HepG2 (cell line): Measurements from ENCODE around the gene NKD1. TPM values are rescaled to one million over a fixed set of nuclear protein-coding genes. Genes with fewer than 3 reads are reported as not detected.

Experiments used
- ADNP ChIP-seq: sonication (generic); formaldehyde crosslinking; IDR thresholded peaks from 2 replicates; pipeline ENCODE4 v1.4.0; 2020; ENCODE audit warnings: missing genetic modification reagents
- ATF2 ChIP-seq: sonication (generic); formaldehyde crosslinking; IDR thresholded peaks from 2 replicates; pipeline ENCODE4 v1.4.0; 2020; ENCODE audit warnings: missing genetic modification reagents
- EHMT2 ChIP-seq: fragments of 200-600 bp; sonication (generic); IDR thresholded peaks from 2 replicates; pipeline ENCODE4 v1.7.0; 2017; ENCODE audit warnings: antibody characterized with exemption, low read depth, low read length, borderline replicate concordance
- FLYWCH1 ChIP-seq: sonication (generic); formaldehyde crosslinking; IDR thresholded peaks from 2 replicates; pipeline ENCODE4 v1.8.1; 2023; ENCODE audit warnings: mild to moderate bottlenecking, missing genetic modification reagents
- FOXJ3 ChIP-seq: sonication (generic); formaldehyde crosslinking; IDR thresholded peaks from 2 replicates; pipeline ENCODE4 v1.4.0; 2020; ENCODE audit warnings: missing genetic modification reagents, mild to moderate bottlenecking, borderline replicate concordance
- FOXM1 ChIP-seq: sonication (generic); formaldehyde crosslinking; IDR thresholded peaks from 2 replicates; pipeline ENCODE4 v1.5.0; 2020; ENCODE audit warnings: missing genetic modification reagents
- GLI4 ChIP-seq: sonication (generic); formaldehyde crosslinking; IDR thresholded peaks from 2 replicates; pipeline ENCODE4 v1.5.1; 2020; ENCODE audit warnings: missing genetic modification reagents, mild to moderate bottlenecking, moderate library complexity, borderline replicate concordance
- PHB2 ChIP-seq: fragments of 450-650 bp; IDR thresholded peaks from 2 replicates; pipeline ENCODE4 v1.6.1; 2018; ENCODE audit not compliant: partially characterized antibody
- PHF21A ChIP-seq: sonication (generic); formaldehyde crosslinking; IDR thresholded peaks from 2 replicates; pipeline ENCODE4 v1.5.0; 2020; ENCODE audit warnings: mild to moderate bottlenecking, missing genetic modification reagents
- POGK ChIP-seq: sonication (generic); formaldehyde crosslinking; conservative IDR thresholded peaks from 2 replicates; pipeline ENCODE4 v1.8.0; 2022; ENCODE audit warnings: mild to moderate bottlenecking, moderate library complexity, missing genetic modification reagents
- ZFY ChIP-seq: sonication (generic); formaldehyde crosslinking; IDR thresholded peaks from 2 replicates; pipeline ENCODE4 v1.4.0; 2020; ENCODE audit warnings: missing genetic modification reagents
- ZHX2 ChIP-seq, 2 experiments: sonication (generic) in 1 of 2; formaldehyde crosslinking in 1 of 2; IDR thresholded peaks; 2 replicates each; pipeline versions ENCODE4 v1.6.1 to v1.9.0; 2014 to 2022; ENCODE audit warnings: antibody characterized with exemption in 1 of 2, borderline replicate concordance in 1 of 2, inconsistent platforms in 1 of 2, low read depth in 1 of 2, missing genetic modification reagents in 1 of 2
- ZMYM3 ChIP-seq: sonication (generic); formaldehyde crosslinking; IDR thresholded peaks from 2 replicates; pipeline ENCODE4 v1.5.1; 2020; ENCODE audit warnings: mild to moderate bottlenecking, missing genetic modification reagents
- ZNF121 ChIP-seq: sonication (generic); formaldehyde crosslinking; IDR thresholded peaks from 2 replicates; pipeline ENCODE4 v1.5.0; 2020; ENCODE audit warnings: mild to moderate bottlenecking, missing genetic modification reagents
- polyA plus RNA-seq, 8 experiments: library from polyadenylated mRNA; depleted of rRNA in 3 of 8; stranded (reverse) in 7 of 8; unstranded in 1 of 8; fragments of >200 nt; fragmentation: Illumina TruSeq in 4 of 8; extraction: Trizol in 4 of 8; gene quantifications; 2 replicates each; pipeline versions ENCODE4 v1.2.1 to v1.2.3, GENCODE V29; 2011 to 2016; ENCODE audit warnings: low read depth in 4 of 8, missing spikeins in 1 of 8, mixed read lengths in 1 of 8; ENCODE audit not compliant: insufficient read depth in 1 of 8
- total RNA-seq, 5 experiments: library from RNA; depleted of rRNA; stranded (reverse); fragments of >200 nt; fragmentation: Illumina TruSeq; extraction: Trizol; gene quantifications; 2 replicates each; pipeline ENCODE4 v1.2.3, GENCODE V29; 2016; ENCODE audit warnings: low read depth in 1 of 5
- TF ChIP-seq, protein P1 (sequence below): sonication (generic); formaldehyde crosslinking; IDR thresholded peaks from 2 replicates; pipeline ENCODE4 v1.8.0; 2022; ENCODE audit warnings: mild to moderate bottlenecking, missing genetic modification reagents, borderline replicate concordance
- TF ChIP-seq, protein P2 (sequence below): sonication (generic); formaldehyde crosslinking; IDR thresholded peaks from 2 replicates; pipeline ENCODE4 v1.5.0; 2020; ENCODE audit warnings: missing genetic modification reagents

Gene NKD1
- total and polyA plus RNA-seq, 2 of the 13 experiments (the other 11 are each of a cell fraction or from before 2014, with no cell fraction given), result 70.4 to 121 TPM

DNA sequence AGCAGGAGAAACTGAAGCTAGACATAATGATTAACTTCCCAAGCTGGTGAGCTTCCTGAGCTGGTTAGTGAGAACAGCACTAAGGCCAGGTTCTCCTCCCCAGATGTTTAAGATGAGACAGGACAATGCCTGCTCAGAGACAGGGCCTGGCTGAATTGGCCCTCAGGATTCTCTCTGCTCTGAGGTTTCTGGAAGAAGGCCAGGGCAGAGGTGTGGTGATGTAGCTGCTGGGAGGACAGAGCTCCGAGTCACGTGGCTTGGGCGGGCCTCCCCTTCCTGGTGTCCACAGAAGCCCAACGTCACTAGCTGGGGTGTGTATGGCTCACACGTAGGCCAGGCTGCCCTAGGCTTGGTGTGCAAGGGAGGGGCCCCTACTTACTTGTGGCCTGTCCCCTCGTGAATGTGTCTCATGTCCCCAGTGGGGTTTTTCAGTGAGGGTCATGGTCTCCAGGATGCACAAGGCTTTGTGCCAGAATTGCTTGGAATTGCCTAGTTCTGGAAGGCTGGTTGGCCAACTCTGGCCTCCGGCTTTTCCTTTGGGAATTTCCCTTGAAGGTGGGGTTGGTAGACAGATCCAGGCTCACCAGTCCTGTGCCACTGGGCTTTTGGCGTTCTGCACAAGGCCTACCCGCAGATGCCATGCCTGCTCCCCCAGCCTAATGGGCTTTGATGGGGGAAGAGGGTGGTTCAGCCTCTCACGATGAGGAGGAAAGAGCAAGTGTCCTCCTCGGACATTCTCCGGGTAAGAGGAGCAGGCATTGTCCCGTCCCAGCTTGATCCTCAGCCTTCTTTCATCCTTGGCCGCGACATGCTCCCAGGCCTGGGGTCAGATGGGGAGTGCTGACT, 148.6 kb downstream of the NKD1 start (continued):
- TF ChIP-seq, protein P1, sequence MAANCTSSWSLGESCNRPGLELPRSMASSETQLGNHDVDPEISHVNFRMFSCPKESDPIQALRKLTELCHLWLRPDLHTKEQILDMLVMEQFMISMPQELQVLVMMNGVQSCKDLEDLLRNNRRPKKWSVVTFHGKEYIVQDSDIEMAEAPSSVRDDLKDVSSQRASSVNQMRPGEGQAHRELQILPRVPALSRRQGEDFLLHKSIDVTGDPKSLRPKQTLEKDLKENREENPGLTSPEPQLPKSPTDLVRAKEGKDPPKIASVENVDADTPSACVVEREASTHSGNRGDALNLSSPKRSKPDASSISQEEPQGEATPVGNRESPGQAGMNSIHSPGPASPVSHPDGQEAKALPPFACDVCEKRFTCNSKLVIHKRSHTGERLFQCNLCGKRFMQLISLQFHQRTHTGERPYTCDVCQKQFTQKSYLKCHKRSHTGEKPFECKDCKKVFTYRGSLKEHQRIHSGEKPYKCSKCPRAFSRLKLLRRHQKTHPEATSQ (CRISPR knock-in tag), result no peak
- TF ChIP-seq FOXM1 (CRISPR knock-in tag) (no peak), FOXJ3 (CRISPR knock-in tag) (no peak), ZMYM3 (peak; percentile 51; the same call in 1 of the 2 replicates), POGK (CRISPR knock-in tag) (no peak), ZNF121 (CRISPR knock-in tag) (no peak), PHF21A (CRISPR knock-in tag) (0 out of 2 replicates have a peak, but pooled peaks have one; percentile 32), EHMT2 (no peak), ZHX2 (IDR thresholded peaks at IDR 0.05; ENCODE audit: low read depth) (no peak), ZHX2 (CRISPR knock-in tag; IDR thresholded peaks at IDR 0.05; ENCODE audit: borderline replicate concordance) (no peak), FLYWCH1 (CRISPR knock-in tag) (no peak), PHB2 (no peak), GLI4 (CRISPR knock-in tag) (no peak), ZFY (peak; percentile 10; the same call in 1 of the 2 replicates), ADNP (CRISPR knock-in tag) (no peak), ATF2 (0 out of 2 replicates have a peak, but pooled peaks have one; percentile 11)
- TF ChIP-seq, protein P2, sequence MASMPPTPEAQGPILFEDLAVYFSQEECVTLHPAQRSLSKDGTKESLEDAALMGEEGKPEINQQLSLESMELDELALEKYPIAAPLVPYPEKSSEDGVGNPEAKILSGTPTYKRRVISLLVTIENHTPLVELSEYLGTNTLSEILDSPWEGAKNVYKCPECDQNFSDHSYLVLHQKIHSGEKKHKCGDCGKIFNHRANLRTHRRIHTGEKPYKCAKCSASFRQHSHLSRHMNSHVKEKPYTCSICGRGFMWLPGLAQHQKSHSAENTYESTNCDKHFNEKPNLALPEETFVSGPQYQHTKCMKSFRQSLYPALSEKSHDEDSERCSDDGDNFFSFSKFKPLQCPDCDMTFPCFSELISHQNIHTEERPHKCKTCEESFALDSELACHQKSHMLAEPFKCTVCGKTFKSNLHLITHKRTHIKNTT (CRISPR knock-in tag), result no peak
